Fibroblast of skin of right biceps (primary cell): ENCODE results near the gene GSG1L.

Source experiments
- DNase-seq: peaks from one replicate; pipeline ENCODE4 v3.0.0-alpha.2; 2013

The GSG1L gene

DNA sequence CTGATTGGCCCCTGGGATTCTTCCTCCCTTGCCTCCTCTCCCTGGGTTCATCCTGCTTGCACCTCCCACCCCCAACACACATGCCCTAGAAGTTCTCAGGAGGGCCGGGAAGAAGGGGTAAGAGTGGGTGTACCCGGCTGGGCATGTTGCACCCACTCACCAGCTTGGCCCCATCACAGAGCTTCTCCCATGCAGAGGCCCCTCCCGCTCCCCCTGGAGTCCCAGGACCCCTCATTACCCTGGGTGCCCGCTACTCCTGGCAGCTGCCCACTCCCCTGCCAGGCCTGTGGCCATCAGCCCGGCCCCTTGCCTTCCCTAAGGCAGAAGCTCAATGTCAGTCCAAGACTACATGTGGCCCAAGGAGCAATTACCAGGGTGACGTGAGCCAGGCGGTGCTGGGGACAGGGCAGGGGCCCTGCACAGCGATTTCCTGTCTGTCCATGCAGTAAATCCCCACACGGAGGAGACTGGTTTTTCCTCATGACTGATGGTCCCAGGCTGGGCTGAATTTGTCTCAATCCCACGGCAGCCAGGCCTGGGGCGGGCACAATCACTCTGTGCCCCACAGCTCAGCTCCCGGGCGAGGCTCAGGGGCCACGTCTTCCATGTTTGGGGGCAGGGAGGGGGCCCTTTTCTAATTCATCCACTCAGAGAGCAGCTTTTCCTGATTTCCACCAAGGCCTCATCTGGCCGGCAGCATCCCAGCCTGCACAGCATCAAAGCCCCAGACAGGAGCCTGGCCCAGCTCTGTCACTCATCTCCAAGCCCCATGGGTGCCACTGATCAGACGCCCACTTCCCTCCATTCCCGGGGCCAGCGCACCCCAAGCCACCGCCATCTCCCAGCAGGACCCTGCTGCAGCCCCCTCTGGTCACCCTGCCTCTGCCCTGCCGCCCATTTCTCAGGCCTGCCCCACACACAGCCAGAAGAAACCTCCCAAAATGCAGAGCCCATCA lies 278.9 kb downstream of the GSG1L start:
- no peak for DNase-seq

DNA sequence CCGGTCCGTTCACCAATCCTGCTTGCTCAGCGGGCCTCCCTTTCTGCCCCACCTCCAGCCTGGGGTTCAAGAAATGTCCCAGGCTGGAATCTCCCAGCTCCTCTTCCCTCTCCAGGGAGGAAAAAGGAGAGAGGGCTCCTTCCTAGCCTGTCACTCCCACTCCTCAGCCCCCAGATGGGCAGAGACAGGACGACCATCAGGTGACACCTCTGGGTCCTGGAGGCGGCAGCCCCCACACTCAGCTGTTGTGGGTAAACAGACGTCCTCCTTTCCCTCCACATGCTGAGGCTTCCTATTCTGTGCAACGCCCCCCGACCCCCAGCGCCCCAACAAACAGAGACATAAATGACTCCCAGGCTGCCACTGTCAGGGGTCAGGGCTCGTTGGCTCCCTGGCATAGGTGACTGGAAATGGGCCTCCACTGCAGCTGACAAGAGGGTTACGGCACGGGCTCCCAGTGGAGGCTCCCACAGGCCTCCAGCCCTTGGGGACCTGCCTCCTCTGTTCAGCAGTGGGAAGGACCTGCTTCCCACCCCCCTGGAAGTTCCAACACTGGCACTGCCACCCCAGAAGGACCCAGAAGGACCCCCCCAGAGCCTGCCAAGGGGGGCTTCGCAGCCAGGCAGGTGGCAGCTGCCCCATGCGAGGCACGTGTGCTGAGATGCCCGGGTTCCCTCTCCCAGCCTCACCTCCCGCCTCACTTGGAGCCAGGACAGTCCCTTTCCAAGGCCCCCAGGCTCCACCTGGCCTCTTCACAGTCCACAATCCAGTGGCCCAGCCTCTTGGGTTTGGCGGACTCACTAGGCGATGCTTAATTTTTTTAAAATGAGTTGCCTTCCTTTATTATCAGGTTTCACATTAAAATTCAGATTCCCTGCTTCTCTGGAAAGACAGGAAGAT lies 281.3 kb downstream of the GSG1L start:
- DNase-seq = no peak

DNA sequence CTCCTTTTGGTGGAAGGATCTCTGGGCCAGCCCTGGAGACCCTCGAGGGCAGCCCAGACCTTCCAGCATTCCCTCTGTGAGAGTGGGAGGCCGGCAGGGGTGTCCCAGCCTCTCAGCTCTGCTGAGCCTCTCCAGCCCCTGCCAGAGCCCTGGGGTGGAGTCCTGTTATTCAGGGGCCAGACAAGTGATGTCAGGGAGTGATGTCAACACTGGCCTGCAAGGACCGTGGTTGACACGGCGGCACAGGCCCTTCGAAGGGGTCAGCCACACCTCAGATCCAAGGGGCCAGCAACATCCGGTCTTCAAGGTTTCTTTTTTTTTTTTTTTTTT lies 282.4 kb downstream of the GSG1L start:
- DNase-seq = no peak

DNA sequence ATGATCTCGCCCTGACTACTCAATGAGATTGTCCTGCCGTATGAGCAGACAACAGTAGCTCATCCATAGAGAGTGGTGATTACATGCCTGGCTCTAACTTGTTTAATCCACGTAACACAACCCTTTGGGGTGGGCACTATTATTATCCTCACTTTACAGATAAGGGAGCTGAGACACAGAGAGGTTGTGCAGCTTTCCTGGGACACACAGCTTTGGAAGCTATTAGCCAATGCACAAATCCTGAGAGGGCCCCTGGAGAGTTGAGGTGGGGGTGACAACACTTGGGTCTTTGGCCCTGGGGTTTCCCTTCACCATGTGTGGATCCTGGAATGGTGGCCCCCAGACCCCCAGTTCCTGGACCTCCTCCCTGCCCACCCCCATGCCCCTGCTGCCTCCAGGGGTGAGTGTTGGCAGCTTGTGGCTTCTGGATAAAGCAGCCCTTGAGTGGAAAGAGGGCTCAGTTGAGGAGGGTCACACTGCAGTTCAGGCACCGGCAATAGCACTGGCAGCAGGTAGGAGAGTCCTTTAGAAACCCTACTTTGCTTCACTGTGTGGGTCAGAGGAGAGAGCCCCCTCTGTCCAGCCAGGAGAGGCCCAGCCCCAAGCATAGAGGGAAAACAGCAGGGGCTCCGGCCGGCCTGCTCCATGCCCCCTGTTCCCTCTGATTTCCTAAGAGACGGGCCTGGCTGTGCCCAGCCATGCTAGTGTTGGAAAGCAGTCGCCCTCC lies 282.9 kb downstream of the GSG1L start:
- DNase-seq = no peak

DNA sequence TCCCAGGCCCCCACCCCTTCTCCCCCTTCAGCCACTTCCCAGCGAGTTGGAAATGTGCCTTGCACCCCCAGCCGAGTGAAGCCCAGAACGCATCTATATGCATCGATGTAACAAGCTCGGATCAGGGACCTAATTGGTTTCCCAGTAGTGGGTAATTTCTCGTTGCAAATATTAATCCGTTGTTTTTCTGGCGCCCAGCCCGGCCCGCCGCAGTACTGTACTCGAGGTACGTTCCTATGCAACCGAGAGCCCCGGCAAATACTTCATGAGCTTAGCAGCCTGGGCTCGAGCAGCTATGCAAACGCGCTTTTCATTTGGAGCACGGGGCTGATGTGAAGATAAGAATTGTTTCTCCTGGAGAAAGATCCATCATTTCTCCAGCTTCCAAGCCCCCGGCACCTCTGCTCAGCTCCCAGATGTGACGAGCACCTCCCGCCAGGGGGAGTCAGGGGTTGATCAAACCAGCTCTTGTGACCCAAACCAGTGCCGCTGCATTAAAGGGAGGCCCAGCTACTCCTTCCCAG lies 283.8 kb downstream of the GSG1L start:
- peak; percentile 48 for DNase-seq

DNA sequence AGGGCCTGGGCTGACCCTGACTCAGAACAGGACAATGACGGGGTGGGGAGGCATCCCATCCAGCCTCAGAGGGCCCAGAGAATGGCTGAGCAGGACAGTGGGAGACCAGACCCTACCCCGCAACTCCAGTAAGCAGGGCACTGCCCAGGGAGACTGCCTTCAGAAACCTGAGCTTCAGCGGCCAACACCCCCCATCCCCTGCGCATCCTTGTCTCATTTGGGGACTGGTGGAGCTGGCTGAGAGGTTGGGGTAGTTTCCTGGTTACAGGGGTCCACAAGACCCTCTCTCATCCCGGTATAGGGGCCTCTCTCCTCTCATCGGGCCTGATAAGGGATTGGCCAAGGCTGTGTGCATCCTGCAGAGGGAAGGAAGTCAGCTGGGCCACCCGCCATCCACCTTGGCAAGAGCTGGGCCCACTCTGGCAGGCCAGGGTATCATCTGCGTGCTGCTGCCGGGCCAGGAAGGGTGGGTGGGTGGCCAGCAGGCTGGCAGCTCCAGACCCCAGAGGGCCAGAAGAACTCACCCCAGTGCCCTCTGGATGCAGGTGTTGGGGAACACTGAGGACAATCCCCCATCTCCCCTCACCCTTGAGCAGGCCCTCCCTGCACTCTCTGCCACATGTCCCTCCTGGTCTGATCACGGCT lies 284.5 kb downstream of the GSG1L start:
- no peak for DNase-seq

DNA sequence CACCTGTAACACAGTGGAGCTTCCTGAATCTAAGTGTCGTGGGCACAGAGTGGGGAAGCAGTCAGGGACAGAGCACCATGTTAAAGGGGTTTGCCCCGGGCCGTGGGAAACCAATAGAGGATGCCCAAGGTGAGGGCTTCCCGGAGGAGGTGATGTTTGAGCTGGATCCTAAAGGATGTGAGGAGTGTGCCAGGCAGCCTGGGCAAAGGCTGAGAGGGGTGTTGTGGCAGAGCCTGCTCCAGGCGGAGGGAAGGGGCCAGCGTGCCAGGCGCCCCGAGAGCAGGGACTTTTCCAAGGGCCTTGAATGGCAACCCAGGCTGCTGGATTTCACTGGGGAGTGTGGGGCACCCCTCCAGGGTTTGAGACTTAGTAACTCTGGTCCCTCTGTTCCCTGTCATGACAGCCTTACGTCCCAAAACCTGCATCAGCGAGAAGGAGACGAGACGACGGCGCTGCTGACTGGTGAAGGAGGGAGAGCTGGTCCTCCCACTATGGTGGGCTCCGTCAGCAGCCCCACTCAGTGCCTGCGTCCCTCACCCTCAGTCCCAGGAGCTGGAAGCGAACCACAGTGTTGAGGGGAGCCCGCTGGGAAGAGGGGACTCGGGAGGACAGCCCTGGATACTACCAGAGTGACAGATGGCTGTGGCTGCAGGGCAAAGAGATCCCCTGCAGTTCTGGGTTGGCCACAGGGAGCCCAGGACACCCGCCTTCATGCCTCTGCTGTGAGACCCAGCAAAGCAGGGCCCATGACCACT lies 285.2 kb downstream of the GSG1L start:
- DNase-seq = no peak

DNA sequence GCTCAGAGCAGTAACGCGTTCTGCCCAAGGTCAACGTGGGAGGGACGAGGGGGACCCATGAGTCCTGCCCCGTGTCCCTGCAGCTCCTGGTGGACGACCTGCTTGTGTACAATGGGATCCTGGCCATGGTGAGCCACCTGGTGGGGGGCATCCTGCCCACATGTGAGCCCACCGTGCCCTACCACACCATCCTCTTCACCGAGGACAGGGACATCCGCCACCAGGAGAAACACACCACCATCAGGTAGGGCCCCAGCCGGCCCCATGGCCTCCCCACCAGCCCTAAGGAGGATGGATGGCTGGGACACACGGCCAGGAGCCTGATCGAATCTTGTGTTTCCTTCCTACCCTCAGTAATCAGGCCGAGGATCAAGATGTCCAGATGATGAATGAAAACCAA lies 286.0 kb downstream of the GSG1L start:
- no peak for DNase-seq

DNA sequence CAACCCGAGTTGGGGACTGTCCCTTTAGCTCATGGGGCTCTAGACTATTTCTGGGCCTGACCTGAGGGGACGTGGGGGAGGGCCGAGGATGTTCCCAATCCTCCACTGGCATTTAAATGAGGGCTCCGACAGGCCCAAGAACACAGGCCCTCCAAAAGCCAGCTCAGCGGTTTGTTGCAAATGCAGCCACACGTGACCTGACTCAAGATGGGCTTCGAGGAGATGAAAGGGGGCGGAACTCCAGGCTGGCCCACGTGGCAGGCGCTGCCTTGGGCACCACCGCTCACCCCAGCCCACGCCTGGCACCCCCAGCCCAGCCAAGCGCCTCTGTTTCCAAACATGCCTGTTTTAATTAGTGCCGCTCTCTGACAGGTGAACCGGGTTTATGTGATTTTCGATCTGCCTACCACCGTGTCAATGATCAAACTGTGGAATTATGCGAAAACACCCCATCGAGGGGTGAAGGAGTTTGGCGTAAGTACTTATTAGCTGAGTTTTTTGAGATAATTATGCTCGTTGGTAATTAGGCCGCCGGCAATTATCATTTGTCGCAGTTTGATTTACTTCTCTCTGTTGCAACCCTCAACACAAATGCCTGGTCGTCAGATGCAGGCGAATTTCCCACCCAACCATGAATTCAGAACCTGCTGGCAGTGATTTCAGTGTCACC lies 286.8 kb downstream of the GSG1L start:
- DNase-seq = no peak

DNA sequence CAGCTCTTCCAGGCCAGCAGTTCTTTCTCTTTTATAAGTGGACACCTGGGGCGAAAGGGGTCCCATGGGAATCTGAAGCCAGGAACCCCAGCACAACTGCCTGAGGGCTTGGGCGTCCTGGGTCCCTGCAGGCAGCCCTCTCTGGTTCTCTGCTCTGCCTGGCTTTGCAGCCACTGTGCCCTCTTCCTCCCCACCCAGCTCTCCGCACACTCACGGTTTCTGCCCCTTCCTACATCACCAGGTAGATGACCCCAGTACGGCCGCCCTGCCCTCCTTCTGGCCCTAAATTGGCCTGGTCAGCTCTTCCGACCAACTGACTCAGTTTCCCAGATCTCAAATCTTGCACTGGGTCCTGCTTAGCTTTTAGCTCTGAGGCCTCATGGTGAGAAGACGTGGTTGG lies 288.3 kb downstream of the GSG1L start:
- DNase-seq = no peak

DNA sequence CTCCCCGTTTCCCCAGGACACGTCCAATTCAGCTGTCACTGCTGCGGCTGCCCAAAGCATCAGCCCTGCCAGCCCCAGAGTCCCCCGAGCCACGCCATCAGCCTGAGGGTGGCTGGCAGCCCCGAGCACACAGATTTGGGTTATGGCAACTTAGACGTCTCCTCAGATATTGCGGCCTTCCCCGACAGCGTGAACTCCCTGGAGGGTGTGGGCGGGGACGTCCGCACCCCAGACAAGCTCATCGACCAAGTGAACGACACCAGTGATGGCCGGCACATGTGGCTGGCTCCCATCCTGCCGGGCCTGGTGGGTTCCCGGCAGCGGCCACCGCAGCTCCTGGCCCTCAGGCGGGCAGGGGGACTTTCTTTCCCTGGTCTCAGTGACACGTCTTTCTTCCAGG lies 288.7 kb downstream of the GSG1L start:
- no peak for DNase-seq

DNA sequence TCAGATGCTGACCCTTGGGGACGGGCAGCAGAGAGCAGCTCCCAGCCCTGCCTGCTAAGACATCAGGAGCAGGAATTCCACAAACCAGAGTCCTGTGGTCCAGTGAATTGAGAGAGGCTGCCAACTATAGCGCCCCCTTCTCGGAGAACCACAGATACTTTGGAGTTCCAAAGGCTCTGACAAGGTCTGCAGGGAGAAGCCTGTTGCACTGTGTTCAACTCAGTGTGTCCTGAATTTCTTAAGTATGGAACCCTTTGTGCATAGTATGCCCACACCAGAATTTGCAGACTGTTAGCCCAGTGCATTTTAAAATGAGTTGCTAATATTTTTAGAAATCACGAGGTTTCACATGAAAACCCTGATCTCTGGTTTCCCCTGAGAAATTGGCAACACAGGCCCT lies 290.2 kb downstream of the GSG1L start:
- DNase-seq = no peak

DNA sequence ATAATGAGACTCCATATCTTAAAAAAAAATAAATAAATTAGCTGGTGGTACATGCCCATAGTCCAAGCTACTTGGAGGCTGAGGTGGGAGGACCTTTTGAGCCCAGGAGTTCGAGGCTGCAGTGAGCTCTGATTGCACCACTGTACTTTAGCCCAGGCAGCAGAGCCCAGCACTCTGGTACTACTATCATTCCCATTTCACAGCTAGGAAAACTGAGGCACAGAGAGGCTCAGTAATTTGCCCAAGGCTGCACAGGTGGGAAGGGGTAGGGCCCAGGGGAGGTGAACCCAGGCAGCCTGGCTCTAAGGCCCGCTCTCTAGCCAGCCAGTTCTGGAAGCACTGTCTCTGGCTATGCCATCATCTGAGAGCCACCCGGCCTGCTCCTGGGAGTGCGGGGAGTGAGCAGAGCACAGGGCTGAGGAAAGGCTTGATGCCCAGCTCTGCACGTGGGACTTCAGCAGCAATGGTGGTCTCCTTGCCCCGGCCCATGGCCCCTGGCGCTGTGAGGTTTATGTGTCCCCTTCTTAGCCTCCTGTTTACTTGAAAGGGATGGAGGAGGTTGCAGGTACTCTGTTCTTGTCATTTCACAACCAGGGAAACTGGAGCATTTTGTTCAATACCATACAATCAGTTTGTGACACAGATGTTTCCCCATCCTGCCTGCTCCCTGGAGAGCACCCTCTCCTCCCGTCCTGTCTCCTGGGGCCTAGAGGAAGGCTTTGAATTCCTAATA lies 291.3 kb downstream of the GSG1L start:
- no peak for DNase-seq

DNA sequence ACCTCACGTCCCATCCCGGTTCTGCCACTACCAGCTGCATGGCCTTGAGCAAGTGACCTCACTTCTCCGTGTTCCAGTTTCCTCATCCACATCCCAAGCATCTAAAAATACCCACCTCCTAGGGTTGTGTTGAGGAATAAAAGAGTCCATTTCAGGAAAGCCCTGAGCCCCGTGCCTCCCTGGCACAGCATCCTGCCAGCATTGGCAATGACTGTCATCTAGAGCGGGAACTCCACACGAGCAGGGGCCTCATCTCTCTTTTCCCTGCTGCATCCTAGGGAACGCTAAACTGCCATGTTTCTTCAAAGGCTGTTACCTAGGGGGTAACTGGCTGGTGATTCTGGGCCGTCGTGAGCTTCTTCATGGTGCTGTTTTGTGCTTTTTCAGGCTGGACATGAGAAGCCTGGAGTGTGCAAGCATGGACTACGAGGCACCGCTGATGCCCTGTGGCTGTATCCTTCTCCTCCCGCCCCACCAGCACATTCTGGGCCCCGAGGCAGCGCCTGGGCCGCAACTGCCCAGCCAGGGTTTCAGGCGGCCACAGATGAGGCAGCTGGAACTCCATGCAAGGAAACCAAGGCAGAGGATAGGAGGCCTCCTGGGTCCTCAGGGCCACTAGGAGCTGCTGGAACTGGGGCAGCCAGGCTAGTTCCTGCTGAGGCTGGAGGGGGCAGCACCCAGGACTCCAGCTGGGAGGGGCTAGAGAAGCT lies 292.2 kb downstream of the GSG1L start:
- DNase-seq = no peak

DNA sequence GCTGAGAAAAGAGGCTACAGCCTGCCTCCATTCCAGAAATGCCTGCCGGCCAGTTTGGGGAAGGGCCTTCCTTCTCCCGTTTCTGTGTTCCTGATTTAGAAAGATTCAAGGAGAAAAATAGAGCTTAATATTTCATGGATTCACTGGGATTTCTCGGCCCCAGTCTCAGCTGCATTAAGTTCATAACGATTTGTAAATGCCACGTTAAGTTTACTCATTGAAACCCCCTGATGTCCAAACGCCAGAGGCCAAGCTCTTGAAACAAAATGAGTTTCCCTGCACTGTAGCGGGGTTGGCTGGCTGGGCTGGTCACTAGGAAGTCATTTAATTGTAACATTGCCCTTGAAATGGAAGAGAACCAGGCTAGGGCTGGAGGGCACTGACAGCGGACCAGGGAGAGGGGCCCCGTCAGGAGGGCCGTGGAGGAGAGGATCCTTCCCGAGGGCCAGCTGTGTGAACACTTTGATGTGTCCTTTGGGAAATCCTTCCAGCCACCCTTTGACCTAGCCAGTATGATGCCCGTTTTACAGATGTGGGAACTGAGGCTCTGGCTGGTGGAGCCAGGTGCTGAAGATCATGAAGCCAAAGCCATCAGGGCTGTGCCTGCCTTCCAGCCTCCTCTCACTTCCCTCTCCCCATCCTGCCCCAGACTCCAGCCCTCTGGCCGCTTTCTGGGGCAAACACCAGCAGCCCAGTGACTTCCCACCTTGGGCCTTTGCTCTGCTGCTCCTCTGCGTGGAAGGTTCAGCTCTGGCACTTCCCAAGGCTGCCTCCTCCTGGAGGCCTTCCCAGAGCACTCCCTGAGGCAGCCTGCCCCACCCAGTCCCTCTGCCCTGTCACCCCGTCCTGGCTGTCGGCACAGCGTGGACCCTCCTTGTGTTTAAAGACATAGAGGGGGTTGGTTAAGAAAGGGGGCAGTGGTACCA lies 293.0 kb downstream of the GSG1L start:
- no peak for DNase-seq

DNA sequence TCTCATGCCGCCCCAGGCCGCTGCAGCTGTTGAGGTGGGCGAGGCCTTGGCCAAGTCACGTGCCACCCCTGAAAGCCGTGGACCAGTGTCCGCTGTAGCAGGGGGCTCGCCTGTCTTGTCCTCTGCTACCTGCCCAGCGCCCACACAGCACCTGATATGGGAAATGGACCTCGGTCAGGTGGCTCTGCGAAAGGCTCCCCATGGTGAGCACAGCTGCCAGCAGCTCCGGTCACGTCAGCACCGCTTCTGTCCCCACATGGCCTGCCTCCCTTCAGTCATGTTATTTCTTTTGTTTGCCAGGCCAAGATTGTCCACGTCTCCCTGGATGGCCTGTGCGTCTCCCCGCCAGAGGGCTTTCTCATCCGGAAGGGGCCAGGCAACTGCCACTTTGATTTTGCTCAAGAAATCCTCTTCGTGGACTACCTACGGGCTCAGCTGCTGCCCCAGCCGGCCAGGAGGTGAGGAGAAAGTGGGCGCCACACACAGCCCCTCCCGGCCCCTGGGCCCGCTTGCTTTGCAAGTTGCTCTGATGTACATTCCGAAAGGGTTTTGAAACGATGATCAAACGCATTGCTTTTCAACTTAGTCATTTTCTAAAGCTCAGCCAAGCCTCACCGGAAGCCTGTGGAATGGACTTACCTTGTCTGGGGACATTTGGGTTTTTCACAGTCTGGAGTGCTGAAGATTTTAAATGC lies 293.8 kb downstream of the GSG1L start:
- DNase-seq = peak; percentile 82

DNA sequence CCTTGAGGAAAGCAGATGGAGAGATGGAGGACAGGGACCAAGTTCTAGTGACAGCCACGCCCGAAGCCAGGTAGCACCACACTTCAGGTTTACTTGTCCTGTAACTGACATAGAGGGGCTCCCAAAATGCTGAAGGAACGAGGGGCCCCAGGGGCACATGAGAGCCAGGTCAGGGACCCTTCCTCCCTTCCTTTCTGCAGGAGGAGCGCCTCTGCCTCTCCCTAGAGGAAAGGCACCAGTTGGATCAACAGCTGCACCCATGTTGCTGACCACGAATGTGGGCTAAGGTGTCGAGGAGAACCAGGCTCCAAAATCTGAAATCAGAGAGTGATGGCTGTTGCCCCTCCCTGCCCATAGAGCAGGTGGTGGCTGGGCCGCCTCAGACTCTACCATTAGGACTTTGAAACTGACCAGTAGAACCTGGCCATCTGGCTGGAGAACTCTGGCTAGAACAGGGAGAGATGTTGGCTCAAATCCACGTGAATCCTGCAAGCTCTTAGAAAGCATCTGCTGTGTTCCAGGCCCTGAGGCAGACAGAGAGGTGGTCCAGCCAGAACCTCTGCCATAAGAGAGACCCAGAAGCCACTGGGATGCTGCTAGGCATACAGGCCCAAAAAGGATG lies 294.8 kb downstream of the GSG1L start:
- DNase-seq = no peak
